ENCODE results near the gene TICAM1. TPM values are rescaled to one million over a fixed set of nuclear protein-coding genes. Genes with fewer than 3 reads are reported as not detected.
"Not testable (repeated sequence)": the region's sequence is repeated elsewhere in the genome, so short reads cannot be mapped to it uniquely, and the experiment has no call there.

TICAM1 gene
- total RNA-seq, 1 donor from 2014 or later, result 7.3 TPM

GRCh38 chr19:4815426-4816201, 15.9 kb downstream of the TICAM1 start:
- ATAC-seq (peak; percentile 94), DNase-seq (ENCODE audit: missing footprints) (peak; percentile 91)
- intact Hi-C loops (cut with DNase I), result no loop called here

- ATAC-seq (no peak), DNase-seq (ENCODE audit: missing footprints) (no peak)
- intact Hi-C loops (cut with DNase I), result no loop called here
Measured at GRCh38 chr19:4814625-4815425, 16.7 kb downstream of the TICAM1 start.

GRCh38 chr19:4811328-4812131, 20.0 kb downstream of the TICAM1 start:
- intact Hi-C loops (cut with DNase I), result loop anchor here (1.0 kb wide), 1 partner anchor 220 kb away; no protein-coding TSS in a partner anchor
- peak; percentile 45 for ATAC-seq
- peak; percentile 91 for DNase-seq (ENCODE audit: missing footprints)

- DNase-seq (ENCODE audit: missing footprints) (no peak), ATAC-seq (no peak)
- intact Hi-C loops (cut with DNase I), result no loop called here
Measured at GRCh38 chr19:4807188-4807587, 24.3 kb downstream of the TICAM1 start.

GRCh38 chr19:4806384-4806783, 25.1 kb downstream of the TICAM1 start:
- ATAC-seq, result no peak
- intact Hi-C loops (cut with DNase I), result no loop called here
- no peak for DNase-seq (ENCODE audit: missing footprints)

GRCh38 chr19:4805140-4805539, 26.4 kb downstream of the TICAM1 start:
- intact Hi-C loops (cut with DNase I); ATAC-seq; DNase-seq (ENCODE audit: missing footprints): not testable (repeated sequence)

GRCh38 chr19:4803736-4804695, 27.5 kb downstream of the TICAM1 start:
- DNase-seq (ENCODE audit: missing footprints) (peak; percentile 83), ATAC-seq (peak; percentile 62)
- intact Hi-C loops (cut with DNase I), result loop anchor here (1.0 kb wide), 1 partner anchor 72 kb away; no protein-coding TSS in a partner anchor

- ATAC-seq (peak; percentile 84), DNase-seq (ENCODE audit: missing footprints) (no peak)
- intact Hi-C loops (cut with DNase I), result no loop called here
Measured at GRCh38 chr19:4802711-4803110, 28.8 kb downstream of the TICAM1 start.

GRCh38 chr19:4801085-4801619, 30.4 kb downstream of the TICAM1 start:
- ATAC-seq (no peak), DNase-seq (ENCODE audit: missing footprints) (no peak)
- intact Hi-C loops (cut with DNase I), result no loop called here

GRCh38 chr19:4800591-4801081, 30.9 kb downstream of the TICAM1 start:
- no peak for DNase-seq (ENCODE audit: missing footprints)
- intact Hi-C loops (cut with DNase I), result no loop called here
- peak; percentile 61 for ATAC-seq

GRCh38 chr19:4795400-4795799, 36.1 kb downstream of the TICAM1 start:
- intact Hi-C loops (cut with DNase I), result no loop called here
- no peak for DNase-seq (ENCODE audit: missing footprints)
- no peak for ATAC-seq

- intact Hi-C loops (cut with DNase I), result no loop called here
- ATAC-seq (no peak), DNase-seq (ENCODE audit: missing footprints) (no peak)
Measured at GRCh38 chr19:4794971-4795370, 36.5 kb downstream of the TICAM1 start.

- DNase-seq (ENCODE audit: missing footprints); ATAC-seq; intact Hi-C loops (cut with DNase I): not testable (repeated sequence)
Measured at GRCh38 chr19:4793278-4793677, 38.2 kb downstream of the TICAM1 start.

GRCh38 chr19:4792866-4793195, 38.7 kb downstream of the TICAM1 start:
- ATAC-seq; DNase-seq (ENCODE audit: missing footprints); intact Hi-C loops (cut with DNase I): not testable (repeated sequence)

GRCh38 chr19:4792019-4792865, 39.3 kb downstream of the TICAM1 start:
- DNase-seq (ENCODE audit: missing footprints); intact Hi-C loops (cut with DNase I); ATAC-seq: not testable (repeated sequence)

- peak; percentile 99 for DNase-seq (ENCODE audit: missing footprints)
- ATAC-seq, result peak; percentile 99
- intact Hi-C loops (cut with DNase I), result loop anchor here (1.0 to 2.0 kb wide), 2 partner anchors 59 to 67 kb away; no protein-coding TSS in a partner anchor
Measured at GRCh38 chr19:4791183-4792018, 40.1 kb downstream of the TICAM1 start, which contains the start of gene FEM1A. TSS of gene FEM1A (plus strand) at chr19:4791734. CDS start at chr19:4791855, 121 bp downstream.
